Umbilical cord (tissue), 2 donors: ENCODE measurements around the gene RUFY2. TPM values are rescaled to one million over a fixed set of nuclear protein-coding genes. Genes with fewer than 3 reads are reported as not detected.
A peak's percentile ranks its signal among the peaks of the same experiment; 100 is the strongest.
"Not testable (repeated sequence)": the region's sequence is repeated elsewhere in the genome, so short reads cannot be mapped to it uniquely, and the experiment has no call there.

ENCODE experiments used
- DNase-seq: peaks from one replicate; pipeline ENCODE4 v3.0.0-alpha.2; 2015; ENCODE audit warnings: low spot score
- total RNA-seq: library from RNA; depleted of rRNA; stranded (reverse); fragments of >200 nt; gene quantifications from one replicate; pipeline ENCODE4 v1.2.3, GENCODE V29; 2014; ENCODE audit warnings: low replicate concordance; ENCODE audit not compliant: insufficient read depth

The RUFY2 gene
- total RNA-seq, 1 donor from 2014 or later: 56.6 TPM

DNA sequence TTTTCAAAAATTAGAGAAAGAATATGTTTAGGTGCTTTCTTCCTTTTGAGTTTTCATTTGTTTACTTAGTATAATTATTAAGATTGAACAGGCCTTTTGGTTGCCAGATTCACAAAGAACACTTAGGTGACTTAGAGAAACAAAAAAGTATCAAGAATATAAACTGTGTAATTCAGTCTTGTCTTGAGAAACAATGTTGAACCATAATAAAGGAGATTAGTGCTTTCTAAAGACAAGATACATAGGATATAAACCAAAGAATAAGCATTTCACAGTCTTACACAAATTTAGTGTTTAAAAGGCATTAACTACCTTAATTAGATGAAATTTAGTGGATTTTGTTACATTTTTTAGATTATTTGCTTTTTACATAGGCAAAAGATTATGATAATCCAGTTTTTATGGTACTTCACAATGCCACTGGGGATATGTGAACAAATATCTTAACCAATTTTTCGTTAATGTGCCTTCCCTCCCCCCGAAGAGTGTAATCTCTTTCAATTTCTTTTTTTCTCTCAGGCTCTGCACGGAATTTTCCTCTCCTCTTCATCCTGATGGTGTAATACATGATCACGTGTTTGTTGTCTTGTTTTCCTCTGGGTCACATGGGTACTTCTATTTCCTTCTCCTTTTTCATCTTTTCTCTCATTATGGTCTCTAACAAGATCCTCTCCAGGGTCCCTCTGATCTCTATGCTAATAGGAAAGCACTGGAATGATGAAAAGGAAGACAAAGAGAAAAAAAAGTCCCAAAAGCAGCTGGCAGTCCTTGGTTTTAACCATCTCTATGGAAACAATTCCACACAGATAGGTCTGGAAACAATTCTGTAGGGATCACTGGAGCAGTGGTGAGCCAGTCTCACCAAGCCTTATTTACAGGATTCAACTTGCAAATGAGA lies 78.9 kb downstream of the RUFY2 start:
- DNase-seq: peak; percentile 78

DNA sequence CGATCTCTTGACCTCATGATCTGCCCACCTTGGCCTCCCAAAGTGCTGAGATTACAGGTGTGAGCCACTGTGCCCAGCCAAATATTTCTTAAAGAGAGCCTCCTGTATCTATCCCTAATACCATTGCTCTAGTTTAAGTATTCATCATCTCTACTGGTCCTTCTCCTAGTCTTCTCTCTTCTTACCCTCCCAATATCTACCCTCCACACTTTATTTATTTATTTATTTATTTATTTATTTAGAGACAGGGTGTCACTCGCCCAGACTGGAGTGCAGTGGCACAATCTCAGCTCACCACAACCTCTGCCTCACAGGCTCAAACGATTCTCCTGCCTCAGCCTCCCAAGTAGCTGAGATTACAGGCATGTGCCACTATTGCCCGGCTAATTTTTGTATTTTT lies 82.7 kb downstream of the RUFY2 start:
- DNase-seq: not testable (repeated sequence)

DNA sequence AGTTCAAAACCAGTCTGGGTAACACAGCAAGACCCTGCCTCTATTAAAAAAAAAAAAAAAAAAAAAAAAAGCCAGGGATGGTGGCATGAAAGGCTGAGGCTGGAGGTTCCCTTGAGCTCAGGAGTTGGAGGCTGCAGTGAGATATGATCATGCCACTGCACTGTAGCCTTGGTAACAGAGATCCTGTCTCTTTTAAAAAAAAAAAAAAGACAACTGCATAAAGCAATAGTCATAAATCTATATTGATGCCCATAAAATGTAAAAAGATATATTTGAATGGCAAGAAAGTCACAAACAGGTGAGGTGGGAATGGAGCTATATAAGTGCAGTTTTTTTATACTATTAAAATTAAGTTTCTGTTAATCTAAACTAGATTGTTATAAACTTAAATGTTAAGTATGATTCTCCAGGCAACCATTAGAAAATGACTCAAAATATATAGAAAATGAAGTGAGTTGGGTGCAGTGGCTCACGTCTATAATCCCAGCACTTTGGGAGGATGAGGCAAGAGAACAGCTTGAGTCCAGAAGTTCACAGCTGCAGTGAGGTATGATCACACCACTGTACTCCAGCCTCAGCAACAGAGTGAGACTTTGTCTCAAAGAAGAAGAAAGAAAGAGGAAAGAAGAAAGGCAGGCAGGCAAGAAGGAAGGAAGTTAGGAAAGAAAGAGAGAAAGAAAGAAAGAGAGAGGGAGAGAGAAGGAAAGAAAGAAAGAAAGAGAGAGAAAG lies 88.6 kb downstream of the RUFY2 start:
- DNase-seq: no peak

DNA sequence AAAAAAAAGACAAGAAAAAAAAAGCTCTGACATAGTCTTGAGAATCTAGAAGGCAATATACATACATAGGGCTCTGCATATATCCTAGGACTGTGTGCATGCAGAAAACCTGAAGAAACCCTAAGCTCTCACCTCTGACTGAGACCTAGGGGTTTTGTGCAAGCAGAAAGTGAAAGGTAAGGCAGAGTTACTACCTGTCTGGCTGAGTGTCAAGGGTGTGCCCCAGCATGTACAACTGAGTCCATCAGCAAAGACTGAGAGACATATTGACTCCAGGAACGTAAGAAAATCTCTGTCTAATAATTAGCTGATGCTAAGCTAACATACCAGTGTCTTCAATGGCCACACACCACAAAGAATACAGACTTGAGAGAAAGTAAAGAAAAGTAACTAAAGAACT lies 91.5 kb downstream of the RUFY2 start:
- no peak for DNase-seq

DNA sequence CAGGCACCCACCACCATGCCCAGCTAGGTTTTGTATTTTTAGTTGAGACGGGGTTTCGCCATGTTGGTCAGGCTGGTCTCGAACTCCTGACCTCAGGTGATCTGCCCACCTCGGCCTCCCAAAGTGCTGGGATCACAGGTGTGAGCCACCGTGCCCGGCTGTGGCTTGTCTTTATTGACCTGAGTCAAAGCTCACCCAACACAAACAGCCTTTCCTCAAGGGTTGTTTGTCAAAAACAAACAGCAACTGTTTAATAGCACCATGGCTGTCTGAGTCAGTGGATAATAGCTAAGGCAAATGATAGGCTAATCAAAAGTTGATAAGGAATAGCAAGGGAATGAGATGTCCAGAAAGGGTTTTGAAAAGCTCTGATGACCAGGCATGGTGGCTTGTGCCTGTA lies 92.1 kb downstream of the RUFY2 start:
- DNase-seq: not testable (repeated sequence)

DNA sequence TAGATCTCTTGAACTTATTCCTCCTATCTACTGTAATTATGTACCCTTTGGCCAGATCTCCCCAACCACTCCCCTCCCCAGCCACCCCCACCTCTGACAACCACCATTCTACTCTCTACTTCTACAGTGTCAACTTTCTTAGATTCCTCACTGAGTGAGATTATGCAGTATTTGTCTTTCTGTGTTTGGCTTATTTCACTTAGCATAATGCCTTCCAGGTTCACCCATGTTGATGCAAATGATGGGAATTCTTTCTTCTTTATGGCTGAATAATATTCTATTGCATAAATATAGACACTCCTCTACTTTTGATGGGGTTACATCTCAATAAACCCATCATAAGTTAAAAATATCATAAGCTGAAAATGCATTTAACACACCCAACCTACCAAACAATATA lies 96.5 kb downstream of the RUFY2 start:
- DNase-seq: no peak

DNA sequence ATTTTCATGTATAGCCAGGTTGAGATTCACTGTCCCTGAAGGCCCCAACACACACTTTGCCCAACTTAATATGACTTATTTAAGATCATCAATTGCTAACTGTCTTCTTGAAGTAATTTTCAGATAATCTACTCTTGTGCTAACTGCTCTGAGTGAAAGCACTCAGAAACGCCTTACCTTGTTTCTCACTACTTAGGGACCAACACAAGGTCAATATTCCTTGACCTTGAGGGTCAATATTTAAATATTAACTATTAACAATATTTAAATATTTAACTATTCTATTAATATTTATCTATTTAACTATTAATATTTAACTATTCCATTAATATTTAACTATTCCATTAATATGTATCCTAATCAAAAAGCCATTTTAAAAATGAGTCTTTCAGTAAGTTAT lies 101.2 kb downstream of the RUFY2 start:
- no peak for DNase-seq

DNA sequence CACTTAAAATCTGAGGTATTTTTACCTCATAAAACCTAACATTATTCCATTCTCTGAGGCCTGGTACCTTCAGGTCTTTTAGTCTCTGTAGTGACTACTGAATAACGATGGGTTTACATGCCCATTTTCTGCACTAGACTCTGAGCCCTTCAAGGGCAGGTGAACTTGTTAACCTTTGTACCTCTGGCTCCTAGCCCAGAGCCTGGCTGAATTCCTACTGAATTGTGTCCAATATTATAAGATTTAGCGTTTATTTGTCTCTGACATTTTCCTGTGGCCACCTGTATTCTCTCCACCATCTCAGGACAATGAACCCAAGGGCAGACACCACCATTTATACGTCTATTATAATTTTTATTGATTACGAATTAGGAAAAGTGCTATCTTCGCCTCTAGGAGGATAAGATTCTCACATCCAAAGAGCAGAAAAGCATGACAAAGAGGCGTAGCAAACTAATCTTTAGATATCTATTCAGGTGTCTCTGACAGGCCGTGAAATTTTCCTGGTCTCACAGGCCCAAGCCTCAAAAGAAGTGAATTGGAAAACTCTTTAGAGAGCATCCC lies 103.1 kb downstream of the RUFY2 start:
- no peak for DNase-seq

DNA sequence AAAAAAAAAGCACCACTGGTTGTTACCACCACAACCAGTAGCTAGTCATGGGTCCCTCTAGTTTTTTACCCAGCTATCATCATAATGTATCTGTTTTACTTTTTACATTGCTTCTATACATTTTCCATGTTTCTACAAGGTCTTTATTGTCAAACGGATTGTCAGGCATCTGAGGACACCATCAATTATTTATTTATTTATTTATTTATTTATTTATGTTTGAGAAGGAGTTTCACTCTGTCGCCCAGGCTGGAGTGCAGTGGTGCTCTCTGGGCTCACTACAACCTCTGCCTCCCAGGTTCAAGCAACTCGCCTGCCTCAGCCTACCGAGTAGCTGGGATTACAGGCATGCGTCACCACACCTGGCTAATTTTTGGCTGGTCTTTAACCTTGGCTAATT lies 104.2 kb downstream of the RUFY2 start:
- no peak for DNase-seq

DNA sequence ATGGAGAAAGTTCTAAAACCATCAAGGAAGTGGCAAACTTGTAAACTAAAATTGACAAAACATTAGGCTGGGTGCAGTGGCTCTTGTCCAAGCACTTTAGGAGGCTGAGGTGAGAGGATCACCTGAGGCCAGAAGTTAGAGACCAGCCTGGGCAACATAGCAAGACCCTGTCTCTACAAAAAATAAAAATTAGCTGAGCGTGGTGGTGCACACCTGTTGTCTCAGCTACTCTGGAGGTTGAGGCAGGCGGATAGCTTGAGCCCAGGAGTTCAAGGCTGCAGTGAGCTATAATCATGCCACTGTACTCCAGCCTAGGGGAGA lies 104.6 kb downstream of the RUFY2 start:
- DNase-seq: no peak

DNA sequence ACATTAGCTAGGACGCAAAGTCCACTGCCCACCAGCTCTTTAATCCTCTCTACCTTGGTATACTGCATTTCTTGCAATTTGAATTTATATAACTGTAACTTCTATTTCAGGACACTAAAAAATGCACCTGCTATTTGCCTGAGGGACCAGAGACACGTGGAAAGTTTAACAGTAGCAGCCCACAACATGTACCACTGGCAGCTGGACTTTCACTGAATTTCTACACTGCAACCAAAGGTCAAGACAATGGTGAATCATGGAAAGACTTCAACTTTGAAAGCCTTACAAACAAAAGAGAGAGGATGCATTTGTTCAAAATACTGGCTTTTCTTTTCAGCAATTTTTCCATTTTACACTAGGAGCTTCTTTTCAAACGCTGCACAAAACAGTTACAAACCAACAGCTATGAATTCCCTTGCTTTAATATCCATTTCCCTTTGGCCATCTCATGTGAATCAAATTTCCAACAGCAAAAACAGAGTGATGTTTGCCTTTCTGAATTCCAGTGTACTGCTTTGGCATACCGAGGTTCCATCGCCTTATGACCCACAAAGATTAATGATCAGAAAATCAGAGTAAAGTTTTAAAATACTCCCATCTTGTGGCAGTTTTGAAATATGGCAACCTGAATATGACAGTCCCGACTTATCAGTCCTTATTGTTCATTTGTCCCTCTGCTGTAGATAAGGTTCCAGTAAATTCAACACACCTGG lies 105.1 kb downstream of the RUFY2 start:
- peak; percentile 57 for DNase-seq

DNA sequence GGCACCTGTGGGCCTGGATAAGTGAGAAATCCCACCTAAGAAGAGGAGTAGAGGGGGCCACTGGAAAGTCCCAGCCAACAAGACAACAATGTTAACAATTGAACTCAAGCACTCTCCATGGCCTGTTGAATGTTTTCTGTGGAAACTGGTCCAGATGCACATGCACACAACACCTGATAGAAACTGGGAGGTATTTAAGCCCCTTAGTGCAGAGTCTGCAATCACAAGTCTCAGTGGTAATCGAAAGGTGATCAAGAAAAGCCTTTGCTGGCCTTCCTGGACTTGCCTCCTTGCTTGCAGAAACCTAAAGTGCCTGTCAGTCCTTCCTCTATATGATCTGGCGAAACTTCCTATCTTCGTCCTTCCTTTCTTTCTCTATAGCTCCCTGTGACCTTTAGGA lies 105.8 kb downstream of the RUFY2 start:
- no peak for DNase-seq

DNA sequence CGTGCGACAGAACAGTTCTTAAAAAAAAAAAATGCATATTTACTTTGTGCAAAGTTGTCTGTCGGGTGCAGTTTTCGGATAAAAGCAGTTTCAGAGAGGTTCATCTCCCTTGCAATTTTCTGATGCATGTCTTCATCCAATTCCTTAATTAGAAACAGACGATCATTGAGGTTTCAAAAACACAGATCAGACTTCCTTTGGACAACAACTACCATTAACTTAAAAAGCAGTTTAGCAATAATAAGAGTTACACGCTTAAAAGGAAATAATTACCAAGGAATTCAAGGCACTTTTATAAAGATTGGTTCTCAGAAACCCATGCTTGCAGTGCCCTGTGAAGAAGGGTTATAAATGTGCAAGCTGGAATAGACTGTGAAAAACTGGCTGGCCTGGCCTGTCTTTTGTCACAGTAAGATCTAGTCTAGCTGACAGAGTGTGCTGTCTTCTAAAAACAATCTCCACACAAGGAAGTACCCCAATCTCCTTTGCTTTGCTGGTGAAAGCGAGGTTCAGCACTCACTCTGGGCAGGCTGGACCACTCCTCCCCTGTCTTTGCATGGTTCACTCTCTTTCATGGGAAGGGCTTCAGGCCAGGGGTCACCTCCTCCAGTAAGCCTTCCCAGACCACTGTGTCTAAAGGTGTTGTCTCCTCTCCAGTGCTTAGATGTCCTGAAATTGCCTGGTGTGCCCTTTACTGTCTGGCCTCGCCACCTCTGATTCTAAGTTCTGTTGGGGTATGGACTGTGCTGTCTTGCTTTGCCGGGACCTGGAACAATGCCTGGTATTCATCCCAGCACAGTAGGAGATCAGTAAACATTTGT lies 110.0 kb downstream of the RUFY2 start:
- peak; percentile 60 for DNase-seq

Other genes with a start within 250 kb of the RUFY2 start
- gene ATOH7, start 175.2 kb downstream of the RUFY2 start, total RNA-seq: not detected
- gene HNRNPH3, start 75.2 kb downstream of the RUFY2 start, total RNA-seq: 19.0 TPM
- 8.9 TPM for gene PBLD, start 74.3 kb downstream of the RUFY2 start, total RNA-seq
- gene DNA2, start 64.7 kb upstream of the RUFY2 start, total RNA-seq: 9.4 TPM
- 50.6 TPM for gene SLC25A16, start 120.2 kb upstream of the RUFY2 start, total RNA-seq
- 19.3 TPM for gene TET1, start 153.1 kb upstream of the RUFY2 start, total RNA-seq